Spleen (tissue), 11 donors: ENCODE results near the gene RPP14. TPM values are rescaled to one million over a fixed set of nuclear protein-coding genes. Genes with fewer than 3 reads are reported as not detected.
A peak's percentile ranks its signal among the peaks of the same experiment; 100 is the strongest.

ENCODE experiments used
- DNase-seq: peaks from one replicate; pipeline ENCODE4 v3.0.0-alpha.2; 2020
- H3K27ac ChIP-seq, 8 donors: fragments of 200-600 bp; sonication (generic) in 7 of 8; 1 replicate in 4 of 8; 2 replicates in 4 of 8; pipeline versions ENCODE4 v1.5.0 to v1.8.0; 2016 to 2021; ENCODE audit warnings: inconsistent platforms in 4 of 8, mild to moderate bottlenecking in 4 of 8, moderate library complexity in 1 of 8
- H3K27me3 ChIP-seq, 7 donors: fragments of 200-600 bp; sonication (generic) in 6 of 7; replicated peaks in 1 of 7; 1 replicate in 4 of 7; 2 replicates in 3 of 7; pipeline versions ENCODE4 v1.5.0 to v1.8.0; 2016 to 2021; ENCODE audit warnings: inconsistent platforms in 3 of 7, mild to moderate bottlenecking in 1 of 7
- H3K36me3 ChIP-seq, 6 donors: fragments of 200-600 bp; sonication (generic) in 5 of 6; 1 replicate in 4 of 6; 2 replicates in 2 of 6; pipeline versions ENCODE4 v1.5.0 to v1.8.0; 2016 to 2021; ENCODE audit warnings: inconsistent platforms in 2 of 6
- H3K4me1 ChIP-seq, 6 donors: fragments of 200-600 bp; sonication (generic) in 5 of 6; 1 replicate in 3 of 6; 2 replicates in 3 of 6; pipeline versions ENCODE4 v1.5.0 to v1.8.0; 2016 to 2021; ENCODE audit warnings: inconsistent platforms in 3 of 6
- H3K4me3 ChIP-seq, 8 donors: fragments of 200-600 bp; sonication (generic) in 7 of 8; 1 replicate in 4 of 8; 2 replicates in 4 of 8; pipeline versions ENCODE4 v1.5.0 to v1.8.0; 2016 to 2021; ENCODE audit warnings: inconsistent platforms in 4 of 8, mild to moderate bottlenecking in 4 of 8, moderate library complexity in 2 of 8
- H3K9me3 ChIP-seq, 8 donors: fragments of 200-600 bp; sonication (generic) in 7 of 8; 1 replicate in 4 of 8; 2 replicates in 4 of 8; pipeline versions ENCODE4 v1.5.0 to v1.8.0; 2016 to 2021; ENCODE audit warnings: inconsistent platforms in 4 of 8
- POLR2A ChIP-seq, 3 donors: fragments of 450-650 bp; IDR thresholded peaks; one replicate each; pipeline ENCODE4 v1.5.1; 2017; ENCODE audit warnings: antibody characterized with exemption in 3 of 3, mild to moderate bottlenecking in 1 of 3
- POLR2AphosphoS5 ChIP-seq, 3 donors: sonication (generic); formaldehyde crosslinking; IDR thresholded peaks; one replicate each; pipeline ENCODE4 v1.5.1; 2017; ENCODE audit warnings: antibody characterized with exemption in 3 of 3
- WGBS, 5 donors: extraction: QIAGEN DNeasy Blood & Tissue Kit in 3 of 5; methylation state at CpG; one replicate each; pipeline versions ENCODE4 v1.1.5 to v1.1.7; 2013 to 2018; 5-methylcytosine and 5-hydroxymethylcytosine counted together
- intact Hi-C: fragments of 100-400 bp; cut with DNase I; formaldehyde crosslinking; loops from one replicate; pipeline ENCODE4 v1.15.0; 2023; ENCODE audit warnings: low total_unique reads
- polyA plus RNA-seq, 3 donors: library from polyadenylated mRNA; stranded (reverse); fragments of 200-250 nt; gene quantifications; one replicate each; pipeline ENCODE4 v1.2.1, GENCODE V29; 2013
- total RNA-seq, 7 donors: library from RNA; depleted of rRNA in 3 of 7; stranded (reverse); fragments of >200 nt in 3 of 7; fragmentation: NEBNext Ultra II Directional in 4 of 7; extraction: Animal tissue kit (Norgen Biotek cat#: 25700) in 4 of 7; gene quantifications; one replicate each; pipeline versions ENCODE4 v1.1.0 to v1.2.1, GENCODE V29; 2016 to 2021
- TF ChIP-seq, protein P1 (sequence below), 11 experiments: fragments of 200-600 bp in 7 of 11; fragments of 450-650 bp in 4 of 11; sonication (generic) in 4 of 11; IDR thresholded peaks in 8 of 11; conservative IDR thresholded peaks in 3 of 11; 1 replicate in 7 of 11; 2 replicates in 4 of 11; pipeline versions ENCODE4 v1.4.0 to v1.8.0; 2016 to 2021; ENCODE audit warnings: antibody characterized with exemption in 11 of 11, inconsistent platforms in 4 of 11, mild to moderate bottlenecking in 1 of 11
- donor health status: healthy with polysubstance abuse.
- donor health status: DM: no; HTN: no; CAD: no; lungs with moderate emphysema.
- donor health status: DM: no; HTN: no; CAD: no.
- donor health status: Bipolar disorder and iron deficiency.
- donor health status: healthy.
- donor health status: DM: no; HTN: no; CAD: no.
- donor health status: DM: yes; HTN: yes; CAD: no.

Gene RPP14
- total and polyA plus RNA-seq, 10 donors: 6.2 to 21.3 (median 14.3) TPM

DNA sequence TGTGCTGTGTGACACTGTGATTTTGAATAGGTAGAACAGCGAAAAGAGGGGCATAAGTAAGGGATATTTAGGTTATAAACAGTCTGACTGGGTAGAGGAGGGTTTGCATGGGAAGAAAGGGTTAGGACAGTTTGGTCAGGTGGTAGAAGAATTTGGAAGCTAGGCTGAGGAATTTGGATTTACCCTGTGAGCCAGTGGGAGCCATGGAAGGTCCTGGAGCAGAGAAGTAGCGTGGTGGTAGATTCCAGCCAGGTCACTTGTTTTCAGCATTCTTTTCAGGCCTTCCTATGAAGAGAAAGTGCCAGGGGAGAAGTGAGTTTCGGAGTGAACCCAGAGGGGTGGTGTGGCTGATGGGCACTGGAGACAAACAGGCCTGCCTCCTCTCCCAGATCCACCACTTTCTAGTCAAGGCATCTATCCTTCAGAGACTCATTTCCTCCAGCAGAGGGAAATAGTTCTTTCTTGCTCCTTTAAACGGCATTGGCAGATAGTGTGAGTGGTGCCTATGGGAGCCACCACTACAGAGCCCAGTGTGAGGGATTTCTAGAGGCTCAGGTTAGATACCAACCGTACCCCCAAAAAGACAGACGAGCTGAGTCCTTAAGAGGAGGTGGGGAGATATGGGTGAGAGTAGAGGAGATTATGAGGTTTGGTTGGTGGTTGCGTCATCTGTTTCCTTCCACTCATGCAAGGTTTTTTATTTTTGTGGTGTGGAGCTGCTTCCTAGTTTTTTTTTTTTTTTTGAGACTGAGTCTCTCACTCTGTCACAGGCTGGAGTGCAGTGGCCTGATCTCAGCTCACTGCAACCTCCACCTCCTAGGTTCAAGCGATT is 47.9 kb downstream of the RPP14 start:
- H3K27ac ChIP-seq: peak overlapping the region; percentile 76 to 92 (median 88)
- TF ChIP-seq POLR2AphosphoS5 (IDR thresholded peaks at IDR 0.05): peak in 2 of 3 donors; percentile 26 to 92
- TF ChIP-seq, protein P1, sequence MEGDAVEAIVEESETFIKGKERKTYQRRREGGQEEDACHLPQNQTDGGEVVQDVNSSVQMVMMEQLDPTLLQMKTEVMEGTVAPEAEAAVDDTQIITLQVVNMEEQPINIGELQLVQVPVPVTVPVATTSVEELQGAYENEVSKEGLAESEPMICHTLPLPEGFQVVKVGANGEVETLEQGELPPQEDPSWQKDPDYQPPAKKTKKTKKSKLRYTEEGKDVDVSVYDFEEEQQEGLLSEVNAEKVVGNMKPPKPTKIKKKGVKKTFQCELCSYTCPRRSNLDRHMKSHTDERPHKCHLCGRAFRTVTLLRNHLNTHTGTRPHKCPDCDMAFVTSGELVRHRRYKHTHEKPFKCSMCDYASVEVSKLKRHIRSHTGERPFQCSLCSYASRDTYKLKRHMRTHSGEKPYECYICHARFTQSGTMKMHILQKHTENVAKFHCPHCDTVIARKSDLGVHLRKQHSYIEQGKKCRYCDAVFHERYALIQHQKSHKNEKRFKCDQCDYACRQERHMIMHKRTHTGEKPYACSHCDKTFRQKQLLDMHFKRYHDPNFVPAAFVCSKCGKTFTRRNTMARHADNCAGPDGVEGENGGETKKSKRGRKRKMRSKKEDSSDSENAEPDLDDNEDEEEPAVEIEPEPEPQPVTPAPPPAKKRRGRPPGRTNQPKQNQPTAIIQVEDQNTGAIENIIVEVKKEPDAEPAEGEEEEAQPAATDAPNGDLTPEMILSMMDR (IDR thresholded peaks at IDR 0.05 in 8 of 11, conservative IDR thresholded peaks at IDR 0.05 in 3 of 11): no peak
- TF ChIP-seq POLR2A (IDR thresholded peaks at IDR 0.05): peak in 2 of 3 donors; percentile 46 to 62
- peaks cover 18 to 99% (median 91%) of the 10 kb centered on the region in 6 donors for H3K4me1 ChIP-seq
- no peaks in the 10 kb centered on the region for H3K36me3 ChIP-seq
- no peaks in the 10 kb centered on the region for H3K27me3 ChIP-seq
- no peak for DNase-seq
- no peaks in the 10 kb centered on the region for H3K9me3 ChIP-seq
- WGBS, 5 donors: 41 to 63% (median 44%) methylated on average over 8 of the region's 8 CpGs
- intact Hi-C loops: no loop called here
- H3K4me3 ChIP-seq: peak overlapping the region in 7 of 8 donors; percentile 10 to 62 (median 20)

- H3K4me1 ChIP-seq: peaks cover 11 to 95% (median 79%) of the 10 kb centered on the region in 6 donors
- DNase-seq: no peak
- H3K9me3 ChIP-seq: no peaks in the 10 kb centered on the region
- intact Hi-C loops: no loop called here
- H3K27ac ChIP-seq: peak overlapping the region; percentile 31 to 92 (median 88)
- H3K4me3 ChIP-seq: peak overlapping the region in 1 of 8 donors; percentile 62
- no peaks in the 10 kb centered on the region for H3K27me3 ChIP-seq
- 46 to 68% (median 51%) methylated on average over 8 of the region's 8 CpGs for WGBS, 5 donors
- H3K36me3 ChIP-seq: no peaks in the 10 kb centered on the region
- peak in 1 of 3 donors; percentile 16 for TF ChIP-seq POLR2A (IDR thresholded peaks at IDR 0.05)
- TF ChIP-seq, protein P1 (IDR thresholded peaks at IDR 0.05 in 8 of 11, conservative IDR thresholded peaks at IDR 0.05 in 3 of 11): no peak
- peak in 1 of 3 donors; percentile 75 for TF ChIP-seq POLR2AphosphoS5 (IDR thresholded peaks at IDR 0.05)
These were observed 49.1 kb downstream of the RPP14 start for GRCh38 chr3:58355179-58355578.

GRCh38 chr3:58356054-58356453 is 50.0 kb downstream of the RPP14 start:
- TF ChIP-seq POLR2A (IDR thresholded peaks at IDR 0.05) (no peak), POLR2AphosphoS5 (IDR thresholded peaks at IDR 0.05) (peak in 2 of 3 donors; percentile 57 to 62)
- TF ChIP-seq, protein P1 (IDR thresholded peaks at IDR 0.05 in 8 of 11, conservative IDR thresholded peaks at IDR 0.05 in 3 of 11): no peak
- DNase-seq: peak; percentile 86
- Histone ChIP-seq H3K4me1 (peaks cover 11 to 93% (median 70%) of the 10 kb centered on the region in 6 donors), H3K27me3 (no peaks in the 10 kb centered on the region), H3K4me3 (peak overlapping the region in 1 of 8 donors; percentile 62), H3K9me3 (no peaks in the 10 kb centered on the region), H3K27ac (peak overlapping the region; percentile 14 to 92 (median 88)), H3K36me3 (no peaks in the 10 kb centered on the region)
- WGBS, 5 donors: 21 to 40% (median 32%) methylated on average over 4 of the region's 4 CpGs
- intact Hi-C loops: no loop called here

DNA sequence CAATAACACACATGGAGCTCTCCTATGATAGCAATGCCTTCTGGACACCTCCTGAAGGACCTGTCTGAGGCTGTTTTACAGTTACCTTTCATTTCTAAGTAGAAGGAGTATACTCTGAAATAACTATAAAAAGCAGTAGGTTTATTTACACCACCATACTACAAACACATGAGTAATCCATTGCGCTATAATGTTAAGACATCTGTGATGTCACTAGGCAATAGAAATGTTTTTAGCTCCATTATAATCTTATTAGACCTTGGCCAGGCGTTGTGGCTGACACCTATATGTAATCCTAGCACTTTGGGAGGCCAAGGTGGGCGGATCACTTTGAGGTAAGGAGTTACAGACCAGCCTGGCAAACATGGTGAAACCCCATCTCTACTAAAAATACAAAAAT is 51.4 kb downstream of the RPP14 start:
- WGBS, 5 donors: 87 to 92% (median 90%) methylated on average over 3 of the region's 3 CpGs
- Histone ChIP-seq H3K27me3 (no peaks in the 10 kb centered on the region), H3K9me3 (no peaks in the 10 kb centered on the region), H3K27ac (peak overlapping the region in 5 of 8 donors; percentile 3 to 92 (median 91)), H3K4me3 (no peak overlapping the region), H3K36me3 (peaks cover 0 to 3% (median 0%) of the 10 kb centered on the region in 6 donors), H3K4me1 (peaks cover 7 to 92% (median 60%) of the 10 kb centered on the region in 6 donors)
- no peak for DNase-seq
- no peak for TF ChIP-seq POLR2AphosphoS5 (IDR thresholded peaks at IDR 0.05)
- TF ChIP-seq POLR2A (IDR thresholded peaks at IDR 0.05): no peak
- TF ChIP-seq, protein P1 (IDR thresholded peaks at IDR 0.05 in 8 of 11, conservative IDR thresholded peaks at IDR 0.05 in 3 of 11): no peak
- intact Hi-C loops: no loop called here
